T-cell (primary cell): ENCODE measurements around the gene NEMP1. TPM values are rescaled to one million over a fixed set of nuclear protein-coding genes. Genes with fewer than 3 reads are reported as not detected.
"Not testable (repeated sequence)": the region's sequence is repeated elsewhere in the genome, so short reads cannot be mapped to it uniquely, and the experiment has no call there.

Experiments
- ATAC-seq, 4 experiments: fragments of 200-7000 bp in 3 of 4; fragments of 150-1000 bp in 1 of 4; cut with Tn5 transposase; replicated peaks in 1 of 4; 1 replicate in 3 of 4; 2 replicates in 1 of 4; pipeline ENCODE4 v1.10.0; 2021; ENCODE audit warnings: moderate library complexity in 3 of 4, mild to moderate bottlenecking in 2 of 4, moderate number of reproducible peaks in 1 of 4
- CTCF ChIA-PET, 2 donors: fragments of 300-600 bp; sonication (Branson Sonifier 250); formaldehyde crosslinking; loops; one replicate each; lab custom pipeline; 2022; ENCODE audit warnings: antibody characterized with exemption in 2 of 2; lab: Charles Lee
- POLR2A ChIA-PET, 2 donors: fragments of 300-600 bp; sonication (Branson Sonifier 250); formaldehyde crosslinking; loops; one replicate each; lab custom pipeline; 2022; ENCODE audit warnings: antibody characterized with exemption in 2 of 2; lab: Charles Lee
- DNase-seq, 35 experiments: peaks; one replicate each; pipeline versions ENCODE4 v3.0.0 to v3.0.0-alpha.2; 2013 to 2023
- H3K27ac ChIP-seq: one replicate; pipeline ENCODE4 v1.5.1; 2013; ENCODE audit warnings: low read length
- H3K27me3 ChIP-seq, 2 experiments: replicated peaks in 1 of 2; 1 replicate in 1 of 2; 2 replicates in 1 of 2; pipeline versions ENCODE4 v1.6.1 to v1.7.0; 2013; ENCODE audit warnings: low read length in 1 of 2, mixed read lengths in 1 of 2; ENCODE audit not compliant: control insufficient read depth in 2 of 2, insufficient read depth in 2 of 2; ENCODE audit errors: extremely low read depth in 1 of 2
- H3K36me3 ChIP-seq, 2 donors: 1 replicate in 1 of 2; 2 replicates in 1 of 2; pipeline versions ENCODE4 v1.6.1 to v1.7.0; 2013; ENCODE audit warnings: low read length in 1 of 2; ENCODE audit not compliant: control insufficient read depth in 2 of 2, insufficient read depth in 1 of 2; ENCODE audit errors: extremely low read depth in 1 of 2
- H3K4me1 ChIP-seq, 2 experiments: 1 replicate in 1 of 2; 2 replicates in 1 of 2; pipeline versions ENCODE4 v1.6.1 to v1.7.0; 2013; ENCODE audit warnings: low read length in 2 of 2, mixed read lengths in 1 of 2; ENCODE audit not compliant: insufficient read depth in 2 of 2, control insufficient read depth in 1 of 2; ENCODE audit errors: extremely low read depth in 1 of 2
- H3K4me3 ChIP-seq, 2 donors: 1 replicate in 1 of 2; 2 replicates in 1 of 2; pipeline versions ENCODE4 v1.5.1 to v1.7.0; 2013; ENCODE audit warnings: mild to moderate bottlenecking in 2 of 2, low read length in 1 of 2, moderate library complexity in 1 of 2; ENCODE audit not compliant: control insufficient read depth in 1 of 2; ENCODE audit errors: extremely low read depth in 1 of 2
- H3K9me3 ChIP-seq: 2 replicates; pipeline ENCODE4 v1.7.0; 2013
- H3K27ac Mint-ChIP-seq, 2 donors: one replicate each; pipeline ENCODE4 v1.8.0; 2020 to 2021; ENCODE audit warnings: mild to moderate bottlenecking in 2 of 2, mixed read lengths in 2 of 2
- H3K27me3 Mint-ChIP-seq, 2 donors: one replicate each; pipeline ENCODE4 v1.8.0; 2021 to 2022; ENCODE audit warnings: mixed read lengths in 2 of 2
- H3K36me3 Mint-ChIP-seq: one replicate; pipeline ENCODE4 v1.8.0; 2021; ENCODE audit warnings: mixed read lengths
- H3K4me1 Mint-ChIP-seq, 3 donors: one replicate each; pipeline ENCODE4 v1.8.0; 2020 to 2022; ENCODE audit warnings: mixed read lengths in 3 of 3, mild to moderate bottlenecking in 1 of 3
- H3K4me3 Mint-ChIP-seq, 3 donors: one replicate each; pipeline ENCODE4 v1.8.0; 2020 to 2022; ENCODE audit warnings: mild to moderate bottlenecking in 3 of 3, mixed read lengths in 3 of 3, moderate library complexity in 3 of 3
- H3K9me3 Mint-ChIP-seq, 3 donors: one replicate each; pipeline ENCODE4 v1.8.0; 2020 to 2022; ENCODE audit warnings: mixed read lengths in 3 of 3
- WGBS: methylation state at CpG from one replicate; pipeline ENCODE4 v1.1.5; 2013; ENCODE audit warnings: missing lambda C conversion rate; ENCODE audit not compliant: insufficient coverage; 5-methylcytosine and 5-hydroxymethylcytosine counted together
- total RNA-seq, 35 experiments: library from RNA in 6 of 35; stranded (reverse) in 6 of 35; fragments of 120-200 nt in 1 of 35; gene quantifications; one replicate each; pipeline versions ENCODE4 v1.2.1 to v1.2.4 and lab custom pipeline; 2013 to 2026

Gene NEMP1
- total RNA-seq, 5 donors from 2014 or later (not counting 1 experiment from before 2014, with no cell fraction given): 10.7 to 26.1 (median 19.9) TPM

- Histone ChIP-seq H3K27me3 (peaks cover 2 to 21% of the 10 kb centered on the region in 2 experiments), H3K36me3 (no peaks in the 10 kb centered on the region), H3K4me1 (peaks cover 3 to 22% of the 10 kb centered on the region in 2 experiments), H3K27ac (no peak overlapping the region), H3K9me3 (no peaks in the 10 kb centered on the region), H3K4me3 (no peak overlapping the region)
- WGBS: 11% methylated on average over 5 of the region's 10 CpGs
- H3K4me3 Mint-ChIP-seq: no peak overlapping the region
- peak; percentile 37 to 89 (median 64) for DNase-seq
- H3K4me1 Mint-ChIP-seq: peaks cover 8 to 14% (median 10%) of the 10 kb centered on the region in 3 donors
- CTCF ChIA-PET: interaction anchor here (0.5 to 2.1 kb wide), 20 partner anchors 9 to 407 kb away, joined by 3 to 26 read pairs (median 3); partner anchors contain the start of genes NEMP1 (in 1 of the 2), SHMT2 (in 1 of the 2) and STAT6 (in 1 of the 2)
- H3K27ac Mint-ChIP-seq: peak overlapping the region in 1 of 2 donors; percentile 3
- H3K36me3 Mint-ChIP-seq: no peaks in the 10 kb centered on the region
- POLR2A ChIA-PET: no interaction called here
- peaks cover 0 to 3% of the 10 kb centered on the region in 2 donors for H3K27me3 Mint-ChIP-seq
- peak; percentile 44 to 59 (median 57) for ATAC-seq
- H3K9me3 Mint-ChIP-seq: no peaks in the 10 kb centered on the region
Measured at GRCh38 chr12:57124261-57124877, 45.8 kb upstream of the NEMP1 start.

GRCh38 chr12:57123813-57124212, 45.2 kb upstream of the NEMP1 start:
- Histone ChIP-seq H3K36me3 (no peaks in the 10 kb centered on the region), H3K27ac (no peak overlapping the region), H3K4me3 (no peak overlapping the region), H3K4me1 (peaks cover 3 to 17% of the 10 kb centered on the region in 2 experiments), H3K9me3 (no peaks in the 10 kb centered on the region), H3K27me3 (peaks cover 2 to 17% of the 10 kb centered on the region in 2 experiments)
- Mint-ChIP-seq H3K9me3 (no peaks in the 10 kb centered on the region), H3K27me3 (peaks cover 0 to 3% of the 10 kb centered on the region in 2 donors), H3K27ac (no peak overlapping the region), H3K36me3 (no peaks in the 10 kb centered on the region), H3K4me3 (no peak overlapping the region), H3K4me1 (peaks cover 8 to 14% (median 10%) of the 10 kb centered on the region in 3 donors)
- ChIA-PET CTCF (interaction anchor here (0.6 to 2.1 kb wide), 21 partner anchors 11 to 119 kb away, joined by 3 to 26 read pairs (median 4); partner anchors contain the start of genes NEMP1 (in 1 of the 2), SHMT2 (in 1 of the 2), STAT6 (in 1 of the 2) and ZBTB39 (in 1 of the 2)), POLR2A (interaction anchor here in 1 of 2 donors (0.6 kb wide), 2 partner anchors 175 to 356 kb away, joined by 3 to 5 read pairs; partner anchors contain the start of gene ARHGAP9)
- WGBS: no CpG with 5 or more reads among the region's 2 CpGs
- ATAC-seq: no peak
- no peak for DNase-seq

GRCh38 chr12:57120718-57121117, 42.1 kb upstream of the NEMP1 start:
- ATAC-seq, H3K36me3 ChIP-seq, DNase-seq, H3K27me3 Mint-ChIP-seq, H3K9me3 Mint-ChIP-seq, H3K4me1 Mint-ChIP-seq, H3K36me3 Mint-ChIP-seq, POLR2A ChIA-PET, H3K27ac Mint-ChIP-seq, H3K9me3 ChIP-seq, H3K4me3 ChIP-seq, H3K4me3 Mint-ChIP-seq, H3K27ac ChIP-seq, H3K4me1 ChIP-seq, H3K27me3 ChIP-seq: not testable (repeated sequence)
- 84% methylated on average over 8 of the region's 11 CpGs for WGBS
- CTCF ChIA-PET: interaction anchor here in 1 of 2 donors (1.0 kb wide), 1 partner anchor 51 kb away, joined by 3 read pairs; no protein-coding TSS in a partner anchor

GRCh38 chr12:57119294-57120085, 40.9 kb upstream of the NEMP1 start:
- Mint-ChIP-seq H3K27ac (no peak overlapping the region), H3K36me3 (no peaks in the 10 kb centered on the region), H3K27me3 (peaks cover 0 to 6% of the 10 kb centered on the region in 2 donors), H3K4me3 (no peak overlapping the region), H3K9me3 (no peaks in the 10 kb centered on the region), H3K4me1 (peaks cover 4 to 6% (median 5%) of the 10 kb centered on the region in 3 donors)
- no peak for ATAC-seq
- Histone ChIP-seq H3K27me3 (no peaks in the 10 kb centered on the region), H3K36me3 (no peaks in the 10 kb centered on the region), H3K9me3 (no peaks in the 10 kb centered on the region), H3K4me3 (no peak overlapping the region), H3K4me1 (no peaks in the 10 kb centered on the region), H3K27ac (no peak overlapping the region)
- POLR2A ChIA-PET: no interaction called here
- no peak for DNase-seq
- CTCF ChIA-PET: interaction anchor here in 1 of 2 donors (0.6 kb wide), 1 partner anchor 123 kb away, joined by 4 read pairs; no protein-coding TSS in a partner anchor
- 100% methylated on average over 2 of the region's 5 CpGs for WGBS

GRCh38 chr12:57118711-57119271, 40.2 kb upstream of the NEMP1 start:
- H3K9me3 ChIP-seq: no peaks in the 10 kb centered on the region
- Mint-ChIP-seq H3K36me3 (no peaks in the 10 kb centered on the region), H3K9me3 (no peaks in the 10 kb centered on the region), H3K27me3 (peaks cover 0 to 3% of the 10 kb centered on the region in 2 donors), H3K4me3 (no peak overlapping the region), H3K27ac (no peak overlapping the region), H3K4me1 (no peaks in the 10 kb centered on the region)
- H3K27ac ChIP-seq: no peak overlapping the region
- H3K4me3 ChIP-seq: no peak overlapping the region
- 100% methylated on average over 1 of the region's 1 CpG for WGBS
- POLR2A ChIA-PET: no interaction called here
- peak in 1 of 4 experiments; percentile 12 for ATAC-seq
- no peaks in the 10 kb centered on the region for H3K36me3 ChIP-seq
- DNase-seq: no peak
- H3K4me1 ChIP-seq: no peaks in the 10 kb centered on the region
- no peaks in the 10 kb centered on the region for H3K27me3 ChIP-seq
- CTCF ChIA-PET: no interaction called here
